DLD1 (cell line): ENCODE data around the gene SLC35A3.

Experiments used
- in situ Hi-C: cut with HindIII; loops from 2 replicates; pipeline ENCODE4 v1.10.0; 2017; ENCODE audit warnings: low sequenced_read_pairs

Gene SLC35A3

DNA sequence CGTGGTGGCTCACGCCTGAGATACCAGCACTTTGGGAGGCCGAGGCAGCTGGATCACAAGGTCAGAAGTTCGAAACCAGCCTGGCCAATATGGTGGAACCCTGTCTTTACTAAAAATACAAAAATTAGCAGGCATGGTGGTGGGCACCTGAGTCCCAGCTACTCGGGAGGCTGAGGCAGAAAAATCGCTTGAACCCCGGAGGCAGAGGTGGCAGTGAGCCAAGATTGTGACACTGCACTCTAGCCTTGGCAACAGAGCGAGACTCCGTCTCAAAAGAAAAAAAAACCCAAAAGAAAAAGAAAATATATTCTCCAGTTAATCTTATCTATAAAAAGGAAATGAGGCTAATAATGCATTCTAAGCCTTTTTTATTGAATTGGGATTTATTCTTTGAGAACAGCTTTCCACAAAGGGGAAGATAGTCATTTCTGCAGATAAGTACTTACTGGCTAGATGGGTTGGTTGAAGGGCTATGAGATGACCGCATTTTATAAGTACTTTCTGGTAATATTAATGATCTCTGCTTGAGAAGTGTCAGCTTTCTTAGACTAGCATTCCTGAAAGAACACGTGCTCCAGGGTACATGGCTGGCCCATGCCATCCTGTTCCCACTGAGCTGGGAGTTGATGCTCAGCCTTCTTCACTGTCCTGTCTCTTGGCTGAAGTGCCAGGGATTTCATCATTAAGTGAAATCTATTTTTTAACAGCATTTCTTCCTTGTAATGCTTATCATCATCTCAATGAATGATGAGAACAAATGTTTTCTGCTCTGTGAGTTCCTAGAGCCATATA lies 105.0 kb downstream of the SLC35A3 start:
- in situ Hi-C loops, result no loop called here

DNA sequence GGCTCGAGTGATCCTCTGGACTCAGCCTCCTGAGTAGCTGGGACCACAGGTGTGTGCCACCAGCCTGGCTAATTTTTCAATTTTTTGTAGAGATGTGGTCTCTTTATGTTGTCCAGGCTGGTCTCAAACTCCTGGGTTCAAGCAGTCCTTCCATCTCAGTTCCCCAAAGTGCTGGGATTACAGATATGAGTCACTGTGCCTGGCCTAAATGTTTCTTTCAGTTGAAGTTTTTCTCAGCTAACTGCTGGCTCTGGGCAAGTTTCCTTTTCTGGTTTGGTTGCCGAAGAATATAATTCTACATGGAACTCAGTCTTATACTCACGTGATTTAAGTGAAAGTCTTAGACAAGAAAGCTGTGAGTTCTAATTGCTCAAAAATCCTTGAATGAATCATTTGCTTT lies 106.0 kb downstream of the SLC35A3 start:
- in situ Hi-C loops, result no loop called here

DNA sequence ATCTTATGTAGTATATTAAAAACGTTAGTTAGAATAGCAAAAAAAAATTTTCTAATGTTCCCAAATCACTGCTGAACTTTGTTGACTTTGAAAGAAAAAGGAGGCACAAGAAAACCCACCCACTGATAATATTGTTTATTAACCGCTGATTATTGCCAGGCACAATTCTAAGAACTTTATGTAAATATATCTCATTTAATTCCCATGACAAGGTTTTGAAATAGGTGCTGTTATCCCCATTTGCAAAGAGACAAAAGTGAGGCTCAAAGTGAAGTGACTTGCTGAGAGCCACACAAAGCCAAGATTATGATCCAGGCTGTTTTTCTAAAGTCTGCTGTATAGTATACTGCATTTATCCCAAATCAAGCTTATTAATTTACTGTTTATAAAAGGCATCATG lies 106.5 kb downstream of the SLC35A3 start:
- in situ Hi-C loops, result no loop called here

DNA sequence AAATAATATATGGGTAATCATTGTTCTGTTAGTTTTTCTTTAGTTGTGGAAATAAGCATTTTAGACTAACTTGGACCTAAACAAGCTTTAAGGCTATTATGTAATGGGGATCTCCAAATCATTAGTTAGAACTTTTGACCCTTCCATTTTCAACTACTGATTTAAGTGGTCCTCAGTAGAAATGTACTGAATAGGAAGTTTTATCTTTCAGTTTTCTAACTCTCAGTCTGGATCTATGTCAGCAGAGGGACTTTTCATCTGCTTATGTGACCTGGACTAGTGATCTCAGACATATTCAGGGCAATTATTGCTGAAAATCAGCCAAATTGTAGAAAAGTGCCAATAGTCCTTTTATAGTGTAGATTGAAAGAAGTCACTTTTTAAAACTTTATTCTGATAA lies 106.9 kb downstream of the SLC35A3 start:
- in situ Hi-C loops, result no loop called here

DNA sequence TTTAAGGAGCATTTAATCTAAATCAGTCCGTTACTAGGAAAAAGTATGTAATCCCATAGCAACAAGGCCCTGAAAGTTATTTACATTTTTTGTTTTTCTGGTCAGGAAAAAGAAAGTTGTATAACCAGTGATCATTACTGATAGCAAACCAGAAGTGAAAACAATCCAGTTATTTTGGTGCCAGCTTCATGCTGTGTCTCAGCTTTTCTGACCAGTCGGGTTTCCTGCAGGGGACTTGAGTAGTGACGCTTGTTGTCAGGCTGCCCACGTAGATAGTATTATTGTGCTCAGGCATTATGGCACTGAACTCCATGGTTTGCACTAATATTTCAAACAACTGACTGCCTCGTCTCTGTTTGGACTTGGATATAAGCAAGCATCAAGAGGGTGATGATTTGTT lies 107.7 kb downstream of the SLC35A3 start:
- in situ Hi-C loops, result no loop called here

DNA sequence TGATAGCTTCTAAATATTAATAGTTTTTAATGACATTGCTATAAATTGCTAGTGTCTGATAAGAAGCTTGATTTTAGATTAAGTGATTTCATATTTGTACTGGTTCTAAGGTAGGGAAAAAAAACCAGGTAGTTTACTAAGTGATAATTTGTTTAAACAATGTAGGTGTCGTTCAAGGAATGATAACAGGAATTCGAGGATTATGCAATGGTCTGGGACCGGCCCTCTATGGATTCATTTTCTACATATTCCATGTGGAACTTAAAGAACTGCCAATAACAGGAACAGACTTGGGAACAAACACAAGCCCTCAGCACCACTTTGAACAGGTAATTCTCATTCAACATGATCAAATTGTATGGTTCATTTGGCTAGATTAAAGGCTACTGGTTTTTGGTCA lies 110.5 kb downstream of the SLC35A3 start:
- in situ Hi-C loops, result no loop called here
